Mucosa of descending colon (tissue), 3 donors: ENCODE measurements around the gene SLC25A45. TPM values are rescaled to one million over a fixed set of nuclear protein-coding genes. Genes with fewer than 3 reads are reported as not detected.

Experiments
- ATAC-seq: fragments of 200-7000 bp; cut with Tn5 transposase; one replicate; pipeline ENCODE4 v1.9.1; 2020; ENCODE audit warnings: mild to moderate bottlenecking, moderate library complexity
- DNase-seq, 3 donors: peaks; one replicate each; pipeline ENCODE4 v3.0.0-alpha.2; 2020
- H3K36me3 ChIP-seq: fragments of 200-600 bp; one replicate; pipeline ENCODE4 v1.8.0; 2021; ENCODE audit warnings: low read depth, mild to moderate bottlenecking
- H3K4me1 ChIP-seq: fragments of 200-600 bp; one replicate; pipeline ENCODE4 v1.8.0; 2021; ENCODE audit warnings: low read depth, mild to moderate bottlenecking
- H3K4me3 ChIP-seq: fragments of 200-600 bp; one replicate; pipeline ENCODE4 v1.8.0; 2021; ENCODE audit warnings: mild to moderate bottlenecking
- H3K9me3 ChIP-seq: fragments of 200-600 bp; one replicate; pipeline ENCODE4 v1.8.0; 2021; ENCODE audit warnings: mild to moderate bottlenecking
- intact Hi-C, 2 donors: fragments of 100-400 bp; cut with DNase I in 1 of 2; cut with micrococcal nuclease in 1 of 2; formaldehyde crosslinking; loops; one replicate each; pipeline versions ENCODE4 v1.11.0 to v1.11.1; 2022; cut with DNase I, micrococcal nuclease
- total RNA-seq, 3 donors: library from RNA; stranded (reverse); fragmentation: NEBNext Ultra II Directional in 2 of 3; extraction: Animal tissue kit (Norgen Biotek cat#: 25700) in 2 of 3; gene quantifications; one replicate each; pipeline versions ENCODE4 v1.2.1 to v1.2.4, GENCODE V29; 2021 to 2023
- TF ChIP-seq, protein P1 (sequence below): fragments of 200-600 bp; IDR thresholded peaks from one replicate; pipeline ENCODE4 v1.8.0; 2022; ENCODE audit warnings: antibody characterized with exemption, mild to moderate bottlenecking
- donor health status: DM: no; HTN: no; CAD: no; lungs with moderate emphysema.
- donor health status: DM: no; HTN: no; CAD: no.
- donor health status: DM: no; HTN: yes; CAD: no.

The SLC25A45 gene
- total RNA-seq, 3 donors from 2014 or later: 8.0 to 10.5 (median 10.1) TPM

DNA sequence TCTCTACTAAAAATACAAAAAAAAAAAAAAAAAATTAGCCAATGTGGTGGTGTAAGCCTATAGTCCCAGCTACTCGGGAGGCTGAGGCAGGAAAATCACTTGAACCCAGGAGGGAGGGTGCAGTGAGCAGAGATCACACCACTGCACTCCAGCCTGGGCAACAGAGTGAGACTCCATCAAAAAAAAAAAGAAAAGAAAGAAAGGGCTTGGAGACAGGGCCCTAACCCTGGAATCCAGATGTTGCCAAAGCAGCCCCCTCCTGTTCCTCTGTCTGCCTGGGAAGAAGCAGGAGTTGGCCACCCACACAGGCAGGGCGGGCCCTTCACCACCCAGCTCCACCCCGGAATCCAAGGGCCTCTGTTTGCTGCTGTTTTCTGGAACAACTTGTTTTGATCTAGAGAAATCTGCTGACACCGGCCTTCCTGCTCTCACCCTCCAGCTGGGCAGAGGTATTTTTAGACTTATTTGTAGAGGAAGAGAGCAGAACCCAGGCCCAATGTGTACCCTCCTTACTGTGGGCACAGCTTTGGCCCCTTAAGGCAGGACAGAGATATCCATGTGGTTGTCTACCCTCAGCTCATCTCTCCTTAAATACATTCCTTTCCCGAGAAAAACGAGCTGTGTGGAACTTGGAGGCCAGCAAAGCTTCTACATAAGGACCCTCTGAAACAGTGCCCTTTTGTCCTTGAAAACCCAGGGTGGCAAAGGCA lies 37.5 kb upstream of the SLC25A45 start:
- Histone ChIP-seq H3K4me3 (no peak overlapping the region), H3K9me3 (no peaks in the 10 kb centered on the region), H3K4me1 (peaks cover 51% of the 10 kb centered on the region), H3K36me3 (no peaks in the 10 kb centered on the region)
- ATAC-seq (peak; percentile 25), DNase-seq (peak; percentile 91 to 94 (median 93))
- intact Hi-C loops: loop anchor here in 1 of 2 donors (5.0 kb wide), 1 partner anchor 82 kb away; no protein-coding TSS in a partner anchor
- TF ChIP-seq, protein P1, sequence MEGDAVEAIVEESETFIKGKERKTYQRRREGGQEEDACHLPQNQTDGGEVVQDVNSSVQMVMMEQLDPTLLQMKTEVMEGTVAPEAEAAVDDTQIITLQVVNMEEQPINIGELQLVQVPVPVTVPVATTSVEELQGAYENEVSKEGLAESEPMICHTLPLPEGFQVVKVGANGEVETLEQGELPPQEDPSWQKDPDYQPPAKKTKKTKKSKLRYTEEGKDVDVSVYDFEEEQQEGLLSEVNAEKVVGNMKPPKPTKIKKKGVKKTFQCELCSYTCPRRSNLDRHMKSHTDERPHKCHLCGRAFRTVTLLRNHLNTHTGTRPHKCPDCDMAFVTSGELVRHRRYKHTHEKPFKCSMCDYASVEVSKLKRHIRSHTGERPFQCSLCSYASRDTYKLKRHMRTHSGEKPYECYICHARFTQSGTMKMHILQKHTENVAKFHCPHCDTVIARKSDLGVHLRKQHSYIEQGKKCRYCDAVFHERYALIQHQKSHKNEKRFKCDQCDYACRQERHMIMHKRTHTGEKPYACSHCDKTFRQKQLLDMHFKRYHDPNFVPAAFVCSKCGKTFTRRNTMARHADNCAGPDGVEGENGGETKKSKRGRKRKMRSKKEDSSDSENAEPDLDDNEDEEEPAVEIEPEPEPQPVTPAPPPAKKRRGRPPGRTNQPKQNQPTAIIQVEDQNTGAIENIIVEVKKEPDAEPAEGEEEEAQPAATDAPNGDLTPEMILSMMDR: no peak

DNA sequence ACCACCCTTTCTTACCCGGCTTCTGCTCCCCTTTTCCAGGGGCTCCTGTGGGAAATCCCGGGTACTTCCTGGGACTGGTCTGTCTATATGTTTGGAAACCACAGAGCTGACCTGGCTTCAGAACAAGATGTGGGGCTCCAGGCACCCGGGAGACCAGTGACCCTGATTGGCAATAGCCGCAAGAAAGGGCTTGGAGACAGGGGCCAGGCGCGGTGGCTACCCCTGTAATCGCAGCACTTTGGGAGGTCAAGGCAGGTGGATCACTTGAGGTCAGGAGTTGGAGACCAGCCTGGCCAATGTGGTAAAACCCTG lies 37.0 kb upstream of the SLC25A45 start:
- Histone ChIP-seq H3K4me3 (no peak overlapping the region), H3K9me3 (no peaks in the 10 kb centered on the region), H3K4me1 (peaks cover 51% of the 10 kb centered on the region), H3K36me3 (no peaks in the 10 kb centered on the region)
- DNase-seq (peak in 1 of 3 donors; percentile 59), ATAC-seq (no peak)
- TF ChIP-seq, protein P1: no peak
- intact Hi-C loops: no loop called here

DNA sequence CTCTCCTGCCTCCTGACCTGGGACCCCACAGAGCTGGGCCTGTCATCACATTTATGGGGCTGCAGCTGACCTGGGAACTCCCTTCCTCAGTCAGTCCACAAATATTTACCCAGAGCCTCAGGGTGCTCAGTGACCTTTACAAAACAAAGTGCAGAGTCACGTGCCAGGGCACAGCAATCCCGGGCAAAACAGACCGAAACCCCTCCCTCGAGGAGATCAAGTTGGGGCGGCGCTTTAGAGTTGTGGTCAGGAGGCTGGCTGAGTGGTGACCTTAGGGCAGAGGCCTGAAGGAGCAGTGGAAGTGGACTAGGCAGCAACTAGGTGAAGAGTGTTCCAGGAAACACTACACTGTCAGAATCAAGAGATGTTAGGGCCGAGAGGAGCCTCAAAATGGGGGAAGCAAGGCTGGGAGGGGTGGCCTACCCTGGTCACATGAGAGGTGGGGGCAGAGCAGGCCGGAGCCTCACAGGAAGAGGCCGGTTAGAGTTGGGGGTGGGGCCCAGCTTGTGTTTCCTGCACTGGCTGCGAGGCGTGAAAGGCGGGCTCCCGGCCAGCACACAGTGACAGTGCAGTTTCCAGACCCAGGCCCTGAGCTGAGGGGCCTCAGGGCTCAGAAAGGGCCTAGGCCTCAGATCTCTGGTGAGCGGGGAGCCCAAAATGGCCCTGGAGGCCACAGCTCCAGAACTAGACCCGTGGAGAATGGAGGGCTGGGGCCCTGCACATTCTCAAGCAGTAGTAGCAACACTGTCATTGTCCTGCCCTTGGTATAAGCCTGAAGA lies 36.4 kb upstream of the SLC25A45 start:
- DNase-seq (peak; percentile 95 to 99 (median 97)), ATAC-seq (peak; percentile 51)
- no peaks in the 10 kb centered on the region for H3K9me3 ChIP-seq
- H3K4me1 ChIP-seq: peaks cover 51% of the 10 kb centered on the region
- TF ChIP-seq, protein P1: no peak
- no peak overlapping the region for H3K4me3 ChIP-seq
- no peaks in the 10 kb centered on the region for H3K36me3 ChIP-seq
- intact Hi-C loops: no loop called here

DNA sequence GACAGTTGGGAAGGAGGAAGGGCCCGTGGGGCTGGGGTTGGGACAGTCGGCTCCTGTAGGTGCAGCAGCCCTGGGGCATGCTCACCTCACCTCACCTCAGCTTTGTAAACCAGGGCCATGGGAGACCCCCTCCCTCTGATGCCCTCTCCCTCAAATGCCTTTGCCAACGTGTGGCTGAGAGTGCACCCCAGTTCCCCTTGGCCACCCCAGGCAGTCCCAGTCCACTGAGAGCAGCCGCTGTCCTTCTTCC lies 35.9 kb upstream of the SLC25A45 start:
- Histone ChIP-seq H3K36me3 (no peaks in the 10 kb centered on the region), H3K9me3 (no peaks in the 10 kb centered on the region), H3K4me1 (peaks cover 51% of the 10 kb centered on the region), H3K4me3 (no peak overlapping the region)
- ATAC-seq: no peak
- intact Hi-C loops: no loop called here
- TF ChIP-seq, protein P1: no peak
- DNase-seq: no peak

DNA sequence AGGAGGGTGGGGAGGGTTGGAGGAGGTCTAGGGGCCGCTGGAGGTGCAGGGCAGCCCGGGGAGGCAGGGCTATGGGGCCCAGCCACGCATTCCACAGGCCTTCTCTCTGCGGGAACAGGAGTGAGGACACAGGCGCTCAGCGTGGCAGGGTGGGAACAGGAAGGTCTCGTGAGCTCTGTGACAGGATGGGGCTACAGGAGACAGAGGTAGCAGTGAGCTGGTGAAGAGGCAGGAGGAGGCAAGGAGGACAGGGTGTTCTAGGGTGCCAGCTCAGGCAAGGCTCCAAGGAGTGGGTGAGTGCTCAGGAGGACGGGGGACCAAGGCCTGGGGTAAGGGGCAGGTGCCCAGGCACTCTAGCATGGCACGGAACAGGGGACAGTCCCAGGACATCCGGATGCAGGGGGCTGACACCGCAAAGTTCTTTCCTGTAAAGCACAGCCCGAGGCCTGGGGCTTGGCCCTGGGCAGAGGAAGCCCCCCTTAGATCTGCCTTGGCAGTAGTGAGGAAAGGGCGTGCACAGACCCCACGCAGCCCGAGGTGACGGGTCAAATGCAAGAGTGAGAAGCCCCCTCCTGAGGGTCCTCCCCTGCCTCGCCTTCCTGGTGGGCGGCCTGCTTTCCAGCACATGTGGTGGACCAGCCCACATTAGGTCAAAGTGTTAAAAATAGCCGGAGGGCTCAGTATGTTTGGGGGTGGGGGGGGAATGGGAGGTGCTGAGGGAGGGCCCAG lies 35.4 kb upstream of the SLC25A45 start:
- intact Hi-C loops: no loop called here
- H3K4me3 ChIP-seq: no peak overlapping the region

More for the DNA sequence above, 35.4 kb upstream of the SLC25A45 start:
- DNase-seq (peak; percentile 44 to 80 (median 70)), ATAC-seq (no peak)
- H3K36me3 ChIP-seq: no peaks in the 10 kb centered on the region
- no peaks in the 10 kb centered on the region for H3K9me3 ChIP-seq
- TF ChIP-seq, protein P1: no peak
- peaks cover 51% of the 10 kb centered on the region for H3K4me1 ChIP-seq
